Skin epidermis (tissue), 12 donors: ENCODE data around the gene ARMC9.
"Not testable (repeated sequence)": the region's sequence is repeated elsewhere in the genome, so short reads cannot be mapped to it uniquely, and the experiment has no call there.

Source experiments
- H3K27ac ChIP-seq, 21 experiments: fragments of 200-600 bp; sonication (generic) in 11 of 21; one replicate each; pipeline ENCODE4 v1.5.0; 2020; ENCODE audit warnings: mild to moderate bottlenecking in 3 of 21, inconsistent platforms in 2 of 21, moderate library complexity in 2 of 21
- H3K4me3 ChIP-seq, 7 experiments: fragments of 200-600 bp; sonication (generic) in 2 of 7; one replicate each; pipeline ENCODE4 v1.5.0; 2020; ENCODE audit warnings: inconsistent platforms in 2 of 7, mild to moderate bottlenecking in 2 of 7, moderate library complexity in 1 of 7

ARMC9 gene

GRCh38 chr2:231228974-231229529 is 30.6 kb downstream of the ARMC9 start:
- H3K4me3 ChIP-seq = no peak overlapping the region
- no peak overlapping the region for H3K27ac ChIP-seq

GRCh38 chr2:231235217-231235616 is 36.8 kb downstream of the ARMC9 start:
- H3K4me3 ChIP-seq = no peak overlapping the region
- no peak overlapping the region for H3K27ac ChIP-seq

- H3K27ac ChIP-seq = no peak overlapping the region
- no peak overlapping the region for H3K4me3 ChIP-seq
Measured at GRCh38 chr2:231238689-231239088, 40.3 kb downstream of the ARMC9 start.

- Histone ChIP-seq H3K4me3 (no peak overlapping the region), H3K27ac (no peak overlapping the region)
Measured at GRCh38 chr2:231239751-231240150, 41.3 kb downstream of the ARMC9 start.

GRCh38 chr2:231241755-231242507 is 43.5 kb downstream of the ARMC9 start:
- Histone ChIP-seq H3K27ac (peak overlapping the region in 10 of 21 experiments; percentile 4 to 74 (median 46)), H3K4me3 (no peak overlapping the region)

GRCh38 chr2:231243866-231244265 is 45.4 kb downstream of the ARMC9 start:
- Histone ChIP-seq H3K27ac (peak overlapping the region in 3 of 21 experiments; percentile 36 to 74 (median 71)), H3K4me3 (no peak overlapping the region)

GRCh38 chr2:231244382-231245248 is 46.2 kb downstream of the ARMC9 start:
- peak overlapping the region in 1 of 21 experiments; percentile 74 for H3K27ac ChIP-seq
- H3K4me3 ChIP-seq = no peak overlapping the region

GRCh38 chr2:231245249-231246094 is 47.0 kb downstream of the ARMC9 start:
- no peak overlapping the region for H3K4me3 ChIP-seq

GRCh38 chr2:231246171-231246842 is 47.9 kb downstream of the ARMC9 start:
- no peak overlapping the region for H3K4me3 ChIP-seq
- no peak overlapping the region for H3K27ac ChIP-seq

More at GRCh38 chr2:231245249-231246094, 47.0 kb downstream of the ARMC9 start:
- H3K27ac ChIP-seq = no peak overlapping the region

- Histone ChIP-seq H3K27ac (no peak overlapping the region), H3K4me3 (no peak overlapping the region)
Measured at GRCh38 chr2:231250146-231250545, 51.7 kb downstream of the ARMC9 start.

GRCh38 chr2:231250698-231251097 is 52.3 kb downstream of the ARMC9 start:
- no peak overlapping the region for H3K27ac ChIP-seq
- no peak overlapping the region for H3K4me3 ChIP-seq

- H3K27ac ChIP-seq, H3K4me3 ChIP-seq: not testable (repeated sequence)
Measured at GRCh38 chr2:231253292-231253691, 54.9 kb downstream of the ARMC9 start.

- no peak overlapping the region for H3K27ac ChIP-seq
- H3K4me3 ChIP-seq = no peak overlapping the region
Measured at GRCh38 chr2:231256494-231256893, 58.1 kb downstream of the ARMC9 start.

GRCh38 chr2:231257763-231258162 is 59.3 kb downstream of the ARMC9 start:
- H3K27ac ChIP-seq = no peak overlapping the region
- no peak overlapping the region for H3K4me3 ChIP-seq

GRCh38 chr2:231258701-231259100 is 60.3 kb downstream of the ARMC9 start:
- no peak overlapping the region for H3K27ac ChIP-seq
- H3K4me3 ChIP-seq = no peak overlapping the region

- no peak overlapping the region for H3K27ac ChIP-seq
- H3K4me3 ChIP-seq = no peak overlapping the region
Measured at GRCh38 chr2:231259104-231259503, 60.7 kb downstream of the ARMC9 start.

- Histone ChIP-seq H3K27ac (no peak overlapping the region), H3K4me3 (no peak overlapping the region)
Measured at GRCh38 chr2:231260442-231261208, 62.2 kb downstream of the ARMC9 start.

- Histone ChIP-seq H3K27ac (no peak overlapping the region), H3K4me3 (no peak overlapping the region)
Measured at GRCh38 chr2:231263118-231263831, 64.8 kb downstream of the ARMC9 start.
